Progenitor cell of endocrine pancreas (in vitro differentiated cells): ENCODE data around the gene PNMA6E. TPM values are rescaled to one million over a fixed set of nuclear protein-coding genes. Genes with fewer than 3 reads are reported as not detected.

ENCODE experiments used
- DNase-seq: peaks from one replicate; pipeline ENCODE4 v3.0.0; 2021; ENCODE audit warnings: low spot score; ENCODE audit not compliant: unreplicated experiment
- H3K27ac Mint-ChIP-seq: 2 replicates; pipeline ENCODE4 v1.8.0; 2021; ENCODE audit warnings: mild to moderate bottlenecking, moderate library complexity, mixed read lengths
- H3K27me3 Mint-ChIP-seq: 2 replicates; pipeline ENCODE4 v1.8.0; 2021; ENCODE audit warnings: mixed read lengths
- H3K36me3 Mint-ChIP-seq: 2 replicates; pipeline ENCODE4 v1.8.0; 2022; ENCODE audit warnings: mixed read lengths; ENCODE audit not compliant: insufficient read depth
- H3K4me1 Mint-ChIP-seq: 2 replicates; pipeline ENCODE4 v1.8.0; 2021; ENCODE audit warnings: low read depth, mixed read lengths
- H3K4me3 Mint-ChIP-seq: 2 replicates; pipeline ENCODE4 v1.8.0; 2021; ENCODE audit warnings: low read depth, mild to moderate bottlenecking, moderate library complexity, mixed read lengths
- H3K9me3 Mint-ChIP-seq: 2 replicates; pipeline ENCODE4 v1.8.0; 2021; ENCODE audit warnings: low read depth, mixed read lengths
- CTCF ChIP-seq: fragments of 200-600 bp; sonication (generic); IDR thresholded peaks from one replicate; pipeline ENCODE4 v1.5.0; 2021; ENCODE audit warnings: antibody characterized with exemption, mild to moderate bottlenecking; ENCODE audit not compliant: unreplicated experiment
- total RNA-seq: library from RNA; stranded (reverse); gene quantifications from 2 replicates; pipeline ENCODE4 v1.2.1, GENCODE V29; 2021

PNMA6E gene
- total RNA-seq, 1 donor from 2014 or later = not detected

- peaks cover 1% of the 10 kb centered on the region for H3K36me3 Mint-ChIP-seq
- no peak for TF ChIP-seq CTCF
- H3K27ac Mint-ChIP-seq = no peak overlapping the region
- H3K4me1 Mint-ChIP-seq = no peaks in the 10 kb centered on the region
- H3K4me3 Mint-ChIP-seq = no peak overlapping the region
- H3K9me3 Mint-ChIP-seq = no peaks in the 10 kb centered on the region
- H3K27me3 Mint-ChIP-seq = no peaks in the 10 kb centered on the region
- no peak for DNase-seq
Observed at GRCh38 chrX:153448556-153449367, 47.6 kb upstream of the PNMA6E start.

- no peak for DNase-seq
- TF ChIP-seq CTCF = no peak
- Mint-ChIP-seq H3K4me3 (no peak overlapping the region), H3K36me3 (peaks cover 1% of the 10 kb centered on the region), H3K9me3 (no peaks in the 10 kb centered on the region), H3K27me3 (no peaks in the 10 kb centered on the region), H3K4me1 (no peaks in the 10 kb centered on the region), H3K27ac (no peak overlapping the region)
Observed at GRCh38 chrX:153447581-153447960, 46.4 kb upstream of the PNMA6E start.

- Mint-ChIP-seq H3K4me3 (no peak overlapping the region), H3K4me1 (no peaks in the 10 kb centered on the region), H3K36me3 (peaks cover 1% of the 10 kb centered on the region), H3K27me3 (no peaks in the 10 kb centered on the region), H3K27ac (no peak overlapping the region), H3K9me3 (no peaks in the 10 kb centered on the region)
- DNase-seq = no peak
- no peak for TF ChIP-seq CTCF
Observed at GRCh38 chrX:153446950-153447580, 45.9 kb upstream of the PNMA6E start.

- H3K36me3 Mint-ChIP-seq = peaks cover 1% of the 10 kb centered on the region
- H3K4me1 Mint-ChIP-seq = no peaks in the 10 kb centered on the region
- H3K27ac Mint-ChIP-seq = no peak overlapping the region
- no peak overlapping the region for H3K4me3 Mint-ChIP-seq
- H3K9me3 Mint-ChIP-seq = no peaks in the 10 kb centered on the region
- no peaks in the 10 kb centered on the region for H3K27me3 Mint-ChIP-seq
- DNase-seq = no peak
- TF ChIP-seq CTCF = no peak
Observed at GRCh38 chrX:153446636-153446936, 45.4 kb upstream of the PNMA6E start.

- TF ChIP-seq CTCF = no peak
- H3K4me1 Mint-ChIP-seq = no peaks in the 10 kb centered on the region
- no peaks in the 10 kb centered on the region for H3K9me3 Mint-ChIP-seq
- H3K4me3 Mint-ChIP-seq = no peak within 1 kb of the TSS
- H3K27ac Mint-ChIP-seq = no peak within 1 kb of the TSS
- DNase-seq = no peak
- H3K27me3 Mint-ChIP-seq = no peaks in the 10 kb centered on the region
- H3K36me3 Mint-ChIP-seq = peaks cover 1% of the 10 kb centered on the region
Observed at GRCh38 chrX:153445856-153446635, 44.9 kb upstream of the PNMA6E start, which contains the start of gene TREX2. Gene TREX2 (minus strand): TSS chrX:153446056. CDS start chrX:153445430, 626 bp downstream.
